GM20000 (cell line): ENCODE results near the gene RALGAPA2.
A peak's percentile ranks its signal among the peaks of the same experiment; 100 is the strongest.

Source experiments
- DNase-seq: peaks from one replicate; pipeline ENCODE4 v3.0.0; 2012; ENCODE audit warnings: low spot score
- CTCF ChIP-seq: IDR thresholded peaks from 2 replicates; pipeline ENCODE4 v1.5.1; 2012; ENCODE audit warnings: mild to moderate bottlenecking, control low read depth; ENCODE audit errors: extremely low read depth, missing control alignments

The RALGAPA2 gene

GRCh38 chr20:20712474-20713243 lies at the start of gene RALGAPA2:
TSS of gene RALGAPA2 (minus strand) at chr20:20712644. CDS start at chr20:20712480, 164 bp downstream.
- TF ChIP-seq CTCF = no peak
- peak; percentile 98 for DNase-seq

- TF ChIP-seq CTCF = no peak
- no peak for DNase-seq
These were observed 48.9 kb upstream of the RALGAPA2 start for GRCh38 chr20:20761301-20761700.

- TF ChIP-seq CTCF = no peak
- DNase-seq = no peak
These were observed 46.7 kb upstream of the RALGAPA2 start for GRCh38 chr20:20759132-20759531.

- DNase-seq = no peak
- no peak for TF ChIP-seq CTCF
These were observed 43.4 kb upstream of the RALGAPA2 start for GRCh38 chr20:20755674-20756319.

- DNase-seq = no peak
- TF ChIP-seq CTCF = no peak
These were observed 42.8 kb upstream of the RALGAPA2 start for GRCh38 chr20:20755231-20755630.

- DNase-seq = no peak
- TF ChIP-seq CTCF = no peak
These were observed 42.3 kb upstream of the RALGAPA2 start for GRCh38 chr20:20754714-20755113.

GRCh38 chr20:20752712-20753111 lies 40.3 kb upstream of the RALGAPA2 start:
- no peak for TF ChIP-seq CTCF
- DNase-seq = no peak
